ENCODE measurements around the gene APOO.
"Not testable (repeated sequence)": the region's sequence is repeated elsewhere in the genome, so short reads cannot be mapped to it uniquely, and the experiment has no call there.

The APOO gene

DNA sequence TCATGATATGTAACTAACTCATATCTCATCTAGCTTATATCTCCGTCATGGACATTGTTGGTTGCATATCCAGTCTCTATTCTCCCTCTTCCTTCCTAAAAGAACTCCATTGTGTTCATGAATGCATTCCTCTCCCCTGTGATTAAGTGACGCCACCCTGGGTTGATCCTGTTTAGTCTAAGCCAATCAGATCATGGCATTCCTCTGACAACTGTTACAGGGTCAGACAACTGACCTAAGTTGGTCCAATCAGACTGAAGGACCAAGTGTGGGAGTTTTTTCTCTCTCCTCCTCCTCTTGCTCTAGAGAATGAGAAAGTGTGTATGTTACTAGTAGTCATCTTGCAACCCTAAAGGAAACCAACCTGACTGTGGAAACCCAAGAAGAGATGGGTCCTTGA, 3.6 kb downstream of the APOO start:
- no peak for DNase-seq

DNA sequence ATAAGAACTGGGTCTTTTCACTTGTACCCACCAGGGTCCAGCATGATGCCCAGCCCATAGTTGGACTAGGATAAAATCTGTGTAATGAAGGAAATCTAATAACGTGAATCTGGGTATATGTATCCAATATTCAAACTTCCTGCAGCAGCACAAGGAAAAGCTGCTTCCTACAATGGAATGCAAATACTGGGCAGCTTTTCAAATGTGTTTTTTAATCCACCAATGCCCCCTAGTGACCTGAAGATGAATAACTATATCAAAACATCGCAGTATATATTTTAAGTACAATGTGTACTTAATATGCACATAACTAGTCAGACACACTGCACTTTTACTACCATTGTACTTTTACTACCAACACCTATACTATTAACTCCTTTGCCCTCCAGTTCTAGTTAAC, 5.3 kb downstream of the APOO start:
- DNase-seq = peak in 1 of 51 donors; percentile 55

DNA sequence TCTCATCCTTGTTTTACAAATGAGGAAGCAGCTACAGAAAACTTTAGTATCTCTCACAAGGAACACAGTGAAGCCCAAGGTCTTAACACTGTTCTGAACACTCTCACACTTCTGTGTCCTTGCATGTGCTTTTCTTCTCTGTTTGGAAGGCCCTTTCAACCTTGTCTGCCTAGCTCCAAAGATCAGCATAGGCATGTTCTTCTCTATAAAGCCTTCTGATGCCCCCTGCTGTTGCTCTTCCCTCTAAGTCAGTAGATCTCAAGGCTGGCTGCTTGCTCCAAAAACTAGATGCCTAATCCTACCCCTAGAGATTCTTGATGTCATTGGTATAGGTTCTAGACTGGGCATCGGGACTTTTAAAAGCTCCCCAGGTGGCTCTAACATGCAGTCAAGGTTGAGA, 5.9 kb downstream of the APOO start:
- DNase-seq = peak in 25 of 51 donors; percentile 0 to 45 (median 12)

DNA sequence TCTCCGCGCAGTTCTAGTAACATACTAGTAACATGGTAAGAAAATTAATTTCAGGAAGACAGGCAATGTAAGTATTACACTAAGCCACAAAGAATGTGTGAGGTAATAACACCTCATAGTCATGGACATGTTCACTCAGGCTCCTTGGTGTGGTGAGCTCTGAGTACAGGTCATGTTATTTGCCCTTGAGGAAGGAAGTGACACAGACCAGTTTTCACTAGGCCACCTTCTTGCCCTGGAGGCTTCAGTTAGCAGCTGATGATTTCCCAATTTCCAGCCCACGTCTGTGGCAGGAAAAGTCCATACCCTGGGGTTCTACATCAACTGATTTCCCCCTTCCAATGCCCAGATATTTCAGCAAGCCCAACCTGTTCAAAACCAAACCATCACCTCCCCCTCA, 6.7 kb downstream of the APOO start:
- no peak for DNase-seq

DNA sequence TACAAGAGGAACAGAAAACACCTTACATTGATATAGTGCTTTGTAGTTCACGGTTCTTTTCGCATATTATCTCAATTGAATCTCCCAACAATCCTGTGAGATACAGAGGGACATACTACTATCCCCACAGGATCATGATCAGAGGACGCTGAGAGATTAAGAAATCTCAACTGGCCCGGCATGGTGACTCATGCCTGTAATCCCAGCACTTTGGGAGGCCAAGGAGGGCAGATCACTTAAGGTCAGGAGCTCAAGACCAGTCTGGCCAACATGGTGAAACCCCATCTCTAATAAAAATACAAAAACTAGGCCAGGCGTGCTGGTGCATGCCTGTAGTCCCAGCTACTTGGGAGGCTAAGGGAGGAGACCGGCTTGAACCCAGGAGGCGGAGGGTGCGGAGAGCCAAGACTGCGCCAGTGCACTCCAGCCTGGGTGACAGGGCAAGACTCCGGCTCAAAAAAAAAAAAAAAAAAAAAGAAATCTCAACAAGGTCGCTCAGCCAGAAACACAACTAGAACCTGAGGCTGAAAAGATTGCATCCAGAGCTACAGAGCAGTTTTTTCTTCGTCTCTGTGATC, 7.4 kb downstream of the APOO start:
- DNase-seq = no peak

DNA sequence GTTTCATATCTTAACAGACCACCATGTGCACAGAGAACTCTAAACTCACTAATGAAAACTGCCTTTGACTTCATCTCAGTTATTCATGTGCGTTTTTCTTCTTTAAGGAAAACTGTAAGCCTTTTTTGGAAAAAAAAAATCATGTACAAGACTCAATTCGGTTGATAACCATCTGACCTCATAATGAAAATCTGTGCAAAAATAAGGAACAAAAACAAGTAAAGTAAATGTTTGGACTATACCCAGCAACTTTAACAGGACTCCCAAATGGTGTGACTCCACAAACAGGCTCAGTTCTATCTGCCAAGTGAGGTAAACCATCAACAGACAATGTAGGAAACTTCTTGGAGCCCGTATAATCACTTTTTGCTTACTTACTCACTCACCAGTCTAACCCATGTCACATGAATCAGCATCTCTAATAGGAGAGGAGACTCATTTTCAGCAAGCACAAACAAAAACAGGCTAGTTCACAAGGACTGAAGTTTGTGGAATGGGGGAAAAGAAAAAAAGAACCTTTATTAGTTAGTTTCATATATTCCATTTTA, 9.3 kb downstream of the APOO start:
- no peak for DNase-seq

DNA sequence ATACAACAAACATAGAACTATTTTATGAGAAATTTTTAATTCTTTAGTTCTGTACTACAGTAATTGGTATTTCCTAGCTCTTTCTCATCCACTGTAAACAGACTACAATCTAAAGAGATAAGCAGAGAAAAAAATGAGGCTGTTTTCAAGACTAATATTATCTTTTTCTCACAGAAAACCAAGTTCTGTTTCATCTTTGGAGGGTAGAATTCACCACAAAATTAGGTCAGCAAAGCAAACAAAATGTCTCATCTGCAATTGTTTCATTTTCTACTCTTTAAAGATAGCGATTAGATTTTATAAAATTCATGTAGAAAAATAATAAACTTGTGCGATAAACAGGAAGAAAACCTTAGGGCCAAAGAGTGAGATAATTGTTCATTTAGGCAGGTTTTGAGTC, 10.8 kb downstream of the APOO start:
- no peak for DNase-seq

DNA sequence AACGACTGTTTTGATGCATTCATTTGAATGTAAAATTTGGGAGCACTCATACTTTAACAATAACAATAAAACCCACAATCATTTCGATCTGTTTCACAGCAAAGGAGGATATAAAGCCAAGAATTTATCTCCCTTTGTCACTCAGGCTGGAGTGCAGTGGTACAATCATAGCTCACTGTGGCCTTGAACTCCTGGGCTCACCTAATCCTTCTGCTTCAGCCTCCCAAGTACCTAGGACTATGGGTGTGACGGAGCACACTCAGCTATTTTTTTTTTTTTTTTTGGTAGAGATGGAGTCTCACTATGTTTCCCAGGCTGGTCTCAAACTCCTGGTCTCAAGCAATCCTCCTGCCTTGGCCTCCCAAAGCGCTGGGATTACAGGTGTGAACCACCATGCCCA, 11.2 kb downstream of the APOO start:
- DNase-seq = not testable (repeated sequence)

DNA sequence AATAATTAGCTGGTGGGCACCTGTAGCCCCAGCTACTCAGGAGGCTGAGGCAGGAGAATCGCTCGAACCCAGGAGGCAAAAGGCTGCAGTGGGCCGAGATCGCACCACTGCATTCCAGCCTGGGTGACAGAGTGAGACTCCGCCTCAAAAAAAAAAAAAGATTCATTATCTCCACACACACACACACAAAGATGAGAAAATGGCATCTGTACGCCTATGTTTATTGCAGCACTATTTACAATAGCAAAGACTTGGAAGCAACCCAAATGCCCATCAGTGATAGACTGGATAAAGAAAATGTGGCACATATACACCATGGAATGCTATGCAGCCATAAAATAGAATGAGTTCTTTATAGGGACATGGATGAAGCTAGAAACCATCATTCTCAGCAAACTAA, 12.7 kb downstream of the APOO start:
- not testable (repeated sequence) for DNase-seq

DNA sequence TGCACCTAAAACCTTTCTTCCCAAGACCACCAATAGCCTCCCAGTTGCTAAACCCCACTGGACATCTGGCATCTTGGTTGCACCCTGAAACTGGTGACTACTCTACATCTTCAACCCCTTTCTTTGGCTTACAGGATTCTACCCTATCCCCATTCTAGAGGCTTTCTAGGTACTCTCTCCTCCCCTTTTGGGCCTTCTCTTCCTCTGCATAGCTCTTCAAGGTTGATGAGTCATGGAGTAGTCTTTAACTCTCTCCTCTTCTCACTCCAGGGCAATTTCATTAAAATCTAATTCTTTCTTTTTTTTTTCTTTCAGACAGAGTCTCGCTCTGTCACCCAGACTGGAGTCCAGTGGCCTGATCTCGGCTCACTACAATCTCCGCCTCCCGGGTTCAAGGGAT, 16.8 kb downstream of the APOO start:
- DNase-seq = no peak

DNA sequence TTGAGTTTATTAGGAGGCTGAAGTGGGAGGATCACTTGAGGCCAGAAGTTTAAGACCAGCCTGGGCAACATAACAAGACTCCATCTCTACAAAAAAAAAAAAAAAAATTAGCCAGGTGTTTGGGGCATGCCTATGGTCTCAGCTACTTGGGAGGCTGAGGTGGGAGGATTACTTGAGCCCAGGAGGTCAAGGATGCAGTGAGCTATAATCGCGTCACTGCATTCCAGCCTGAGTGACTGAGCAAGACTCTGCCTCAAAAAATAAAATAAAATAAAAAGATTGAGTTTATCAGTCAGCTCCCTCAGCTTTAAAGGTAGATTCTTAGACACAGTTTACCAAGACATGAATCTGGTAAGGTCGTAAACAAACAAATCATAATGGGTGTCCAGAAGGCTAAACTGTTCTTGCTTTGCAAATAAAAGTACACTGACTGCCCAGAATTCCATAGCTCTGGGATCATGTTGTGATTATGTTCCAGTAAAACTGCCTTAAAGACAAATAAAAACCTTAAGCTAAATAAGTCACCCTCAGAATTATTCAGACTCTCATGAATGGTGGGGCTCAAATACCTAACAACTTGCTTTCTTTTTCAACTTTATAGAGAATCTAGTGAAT, 18.7 kb downstream of the APOO start:
- no peak for DNase-seq

DNA sequence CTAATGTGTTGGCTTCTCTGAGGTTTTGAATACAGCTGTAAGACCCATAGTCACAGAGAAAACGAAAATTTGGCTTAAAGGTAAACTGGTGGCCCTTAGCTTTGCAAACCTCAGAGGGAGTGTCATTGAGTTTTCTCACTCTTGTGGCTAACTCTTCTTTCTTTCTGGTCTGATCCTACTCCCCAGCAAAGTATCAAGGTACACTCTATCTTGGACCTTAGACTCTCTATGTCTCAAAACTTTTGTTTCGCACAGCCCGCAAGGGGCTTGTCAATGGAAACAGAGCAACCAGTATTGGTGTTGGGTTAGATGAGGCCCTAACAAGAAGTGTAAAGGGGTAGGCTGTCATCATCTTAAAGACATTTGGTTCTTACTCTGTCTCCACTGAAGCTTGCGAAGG, 19.8 kb downstream of the APOO start:
- no peak for DNase-seq

DNA sequence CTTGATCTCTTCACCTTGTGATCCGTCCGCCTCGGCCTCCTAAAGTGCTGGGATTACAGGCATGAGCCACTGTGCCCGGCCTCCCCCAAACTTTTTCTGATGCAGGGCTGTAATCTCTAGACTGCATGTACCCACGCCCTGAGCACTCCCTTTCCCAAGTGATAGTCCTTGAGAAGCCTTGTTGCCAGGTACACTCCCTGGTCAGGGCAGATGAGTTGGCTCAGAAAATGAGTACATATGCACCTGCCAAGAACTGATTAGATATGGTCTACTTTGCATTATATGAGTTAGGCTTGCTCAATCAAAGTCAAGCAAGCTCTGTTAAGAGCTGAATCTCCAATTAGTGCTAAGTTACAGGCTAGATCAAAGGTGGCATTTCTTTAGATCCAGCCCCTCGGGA, 20.3 kb downstream of the APOO start:
- DNase-seq = no peak

DNA sequence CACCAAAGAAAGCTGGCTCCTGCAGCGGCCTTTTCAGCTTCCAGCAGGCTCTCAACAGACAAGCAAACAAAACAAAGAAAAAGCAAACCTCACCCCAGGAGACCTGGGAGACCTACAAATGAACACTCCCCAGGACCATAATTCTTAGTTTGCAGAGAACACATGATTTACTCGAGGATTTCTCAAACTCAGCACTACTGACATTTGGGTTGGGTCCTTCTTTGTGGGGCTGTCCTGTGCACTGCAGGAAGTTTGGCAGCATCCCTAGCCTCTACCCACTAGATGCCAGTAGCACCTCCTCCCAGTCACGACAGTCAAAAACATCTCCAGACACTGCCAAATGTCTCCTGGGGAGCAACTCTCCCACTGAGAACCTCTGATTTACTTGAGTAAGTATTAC, 21.9 kb downstream of the APOO start:
- no peak for DNase-seq

DNA sequence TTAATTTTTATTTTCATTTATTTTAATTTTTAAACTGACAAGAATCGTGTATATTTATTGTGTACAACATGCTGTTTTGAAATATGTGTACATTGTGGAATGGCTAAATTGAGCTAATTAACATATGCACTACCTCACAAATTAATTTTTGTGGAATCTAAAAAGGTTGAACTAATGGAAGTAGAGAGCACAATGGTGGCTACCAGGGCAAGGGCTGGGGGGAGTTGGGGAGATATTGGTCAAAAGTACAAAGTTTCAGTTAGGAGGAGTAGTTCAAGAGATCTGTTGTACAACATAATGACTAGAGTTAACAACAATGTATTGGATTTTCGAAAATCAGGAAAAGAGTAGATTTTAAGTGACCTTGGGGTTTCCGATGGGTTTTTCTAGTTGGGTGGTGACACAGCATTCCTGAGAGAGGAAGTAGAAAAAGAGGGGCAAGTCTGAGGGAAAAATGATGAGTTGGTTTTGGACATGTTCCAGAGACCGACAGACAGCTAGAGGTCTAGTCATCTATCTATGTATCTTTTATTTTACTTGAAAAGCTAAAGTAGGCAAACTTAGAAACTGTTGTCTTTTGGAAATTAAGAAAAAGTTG, 23.2 kb downstream of the APOO start:
- DNase-seq = no peak

DNA sequence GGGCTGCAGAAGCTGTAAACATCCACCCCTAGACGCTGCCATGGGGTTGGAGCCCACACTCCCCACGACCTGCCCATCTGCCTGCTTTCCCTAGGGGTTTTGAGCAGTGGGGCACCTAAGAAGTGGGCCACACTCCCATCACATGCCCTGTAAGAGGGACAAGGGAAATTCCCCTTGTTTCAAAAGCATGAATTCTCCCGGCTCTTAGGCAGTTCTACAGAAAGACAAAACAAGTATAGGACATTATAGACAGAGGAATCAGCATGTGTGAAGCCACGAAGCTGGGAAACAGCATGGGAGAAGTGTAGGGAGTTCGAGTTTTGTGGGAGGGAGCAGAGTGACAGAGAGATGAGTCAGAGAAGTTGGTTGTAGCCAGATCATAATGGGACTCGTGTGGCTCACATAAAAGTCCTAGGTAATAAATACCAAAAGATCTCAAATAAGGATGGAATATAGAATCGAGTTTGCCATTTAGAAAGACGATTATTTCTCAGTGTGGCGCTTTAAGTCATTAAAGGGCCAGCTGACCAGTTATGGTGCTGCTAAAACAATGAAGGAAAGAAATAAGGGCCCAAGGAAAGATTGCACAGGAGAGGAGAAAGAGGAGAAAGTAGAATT, 23.9 kb downstream of the APOO start:
- DNase-seq = peak in 1 of 51 donors; percentile 3

DNA sequence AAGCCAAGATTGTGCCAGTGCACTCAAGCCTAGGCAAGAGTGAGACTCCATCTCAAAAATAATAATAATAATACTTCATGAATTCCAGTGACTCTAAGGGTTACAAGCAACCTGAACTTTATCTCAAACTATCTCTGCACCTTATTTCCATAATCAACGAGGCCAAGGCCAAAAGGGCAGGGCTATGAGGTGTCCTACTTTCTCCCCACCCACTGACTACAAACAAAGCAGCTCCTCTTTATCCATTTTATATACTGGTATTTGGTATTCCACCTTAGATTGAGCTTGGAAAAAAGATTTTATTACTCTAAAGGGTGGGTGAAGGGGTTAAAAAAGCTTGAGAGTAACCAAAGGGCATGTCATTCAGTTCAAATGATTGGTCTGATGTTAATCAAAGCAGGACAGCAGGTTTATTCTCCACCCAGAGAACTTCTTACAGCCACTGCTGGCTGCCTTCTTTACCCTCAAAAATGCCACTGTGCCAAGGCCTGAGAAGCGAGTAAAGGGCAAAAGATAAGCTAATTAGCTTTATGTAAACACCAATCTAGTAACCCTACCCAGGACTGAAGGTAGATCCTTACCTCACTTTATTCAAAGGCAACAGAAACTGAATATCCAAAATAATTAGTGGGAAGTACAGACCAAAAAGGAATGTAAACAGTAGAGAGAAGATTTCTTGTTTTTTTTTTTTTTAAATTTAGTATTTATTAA, 28.2 kb downstream of the APOO start:
- DNase-seq = no peak

DNA sequence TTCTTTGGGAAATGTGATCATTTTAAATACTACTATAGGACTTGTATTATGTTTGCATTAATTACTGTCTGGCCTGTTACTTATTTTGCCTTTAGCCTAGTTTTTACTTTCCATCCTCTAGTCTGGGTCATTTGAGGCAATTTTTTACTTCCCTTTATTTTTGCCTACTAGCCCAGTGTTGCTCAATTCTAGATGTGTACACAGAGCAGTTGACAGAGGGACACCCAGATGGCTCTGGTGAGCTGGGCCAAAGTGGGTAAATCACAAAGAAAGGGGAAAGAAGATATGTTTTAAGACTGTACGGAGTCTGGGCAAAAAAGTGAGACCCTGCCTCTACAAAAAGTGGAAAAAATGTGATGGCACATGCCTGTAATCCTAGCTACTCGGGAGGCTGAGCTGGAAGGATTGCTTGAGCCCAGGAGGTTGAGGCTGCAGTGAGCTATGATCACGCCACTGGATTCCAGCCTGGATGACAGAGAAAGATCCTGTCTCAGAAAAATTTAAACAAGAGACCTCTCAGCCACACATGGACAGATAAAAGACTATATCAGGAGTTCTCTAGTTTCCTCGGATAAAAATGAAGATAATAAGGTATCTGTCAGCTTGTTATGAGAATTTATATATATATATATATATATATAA, 35.7 kb downstream of the APOO start:
- no peak for DNase-seq

DNA sequence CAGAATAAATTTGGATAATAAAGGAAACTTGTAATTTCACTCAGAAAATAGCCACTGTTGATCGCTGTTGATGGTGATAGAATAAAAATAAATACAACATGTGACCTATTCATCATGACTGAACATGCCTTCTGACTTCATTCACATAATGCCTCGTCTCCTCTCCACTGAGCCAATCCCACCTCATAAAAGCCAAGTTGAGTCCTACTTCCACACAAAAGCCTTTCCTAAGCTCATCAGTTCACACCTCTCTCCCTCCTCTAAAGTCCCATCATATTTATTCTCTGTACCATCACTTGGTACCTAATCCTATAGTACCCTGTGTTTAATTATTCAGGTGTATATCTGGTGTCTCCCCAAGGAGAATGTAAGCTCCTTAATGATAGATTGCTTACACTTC, 37.7 kb downstream of the APOO start:
- DNase-seq = no peak

DNA sequence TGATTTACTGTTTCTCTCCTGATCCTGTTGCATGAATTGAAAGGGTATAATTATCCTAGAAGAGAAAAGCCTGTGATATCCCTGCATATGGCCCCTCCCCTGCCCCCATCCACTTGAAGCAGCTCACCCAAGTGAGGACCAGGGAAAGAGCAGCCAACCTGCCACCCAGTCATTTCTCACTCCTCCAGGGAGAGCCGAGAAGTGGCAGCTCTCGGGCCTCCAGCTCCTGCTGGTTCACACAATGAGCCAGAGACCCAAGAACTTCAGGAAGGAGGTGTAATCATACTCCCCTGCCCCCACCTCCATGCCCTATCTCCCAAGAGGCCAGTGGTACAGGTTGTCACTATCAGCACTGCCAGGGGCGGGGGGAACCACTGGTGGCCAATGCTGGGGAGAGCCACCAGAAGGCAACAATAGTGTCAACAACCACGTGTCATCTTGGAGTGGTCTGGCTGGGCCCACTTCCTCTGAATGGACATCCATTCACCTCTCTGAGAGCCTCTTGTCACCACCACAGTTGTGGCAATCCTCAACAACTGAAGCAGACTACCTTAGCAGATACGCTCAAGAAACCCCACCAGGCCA, 42.9 kb downstream of the APOO start:
- no peak for DNase-seq

DNA sequence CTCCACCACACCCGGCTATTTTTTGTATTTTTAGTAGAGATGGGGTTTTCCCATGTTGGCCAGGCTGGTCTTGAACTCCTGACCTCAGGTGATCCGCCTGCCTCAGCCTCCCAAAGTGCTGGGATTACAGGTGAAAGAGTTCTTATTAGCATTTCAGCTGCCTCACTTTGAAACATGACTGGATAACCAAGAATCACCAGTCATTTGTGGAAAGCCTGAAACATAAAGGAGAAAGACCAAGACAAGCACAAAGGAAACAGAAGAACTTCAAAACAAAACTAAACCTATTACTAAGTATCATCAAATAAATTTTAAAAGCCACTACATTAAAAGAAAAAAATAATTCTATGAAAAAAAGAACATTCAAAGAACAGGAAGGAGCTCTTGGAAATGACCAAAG, 45.8 kb downstream of the APOO start:
- DNase-seq = not testable (repeated sequence)
